ENCODE measurements around the gene CACNA1I. TPM values are rescaled to one million over a fixed set of nuclear protein-coding genes. Genes with fewer than 3 reads are reported as not detected.

Gene CACNA1I
- total and polyA plus RNA-seq, 10 donors = 0.24 to 4.1 (median 1.1) TPM

DNA sequence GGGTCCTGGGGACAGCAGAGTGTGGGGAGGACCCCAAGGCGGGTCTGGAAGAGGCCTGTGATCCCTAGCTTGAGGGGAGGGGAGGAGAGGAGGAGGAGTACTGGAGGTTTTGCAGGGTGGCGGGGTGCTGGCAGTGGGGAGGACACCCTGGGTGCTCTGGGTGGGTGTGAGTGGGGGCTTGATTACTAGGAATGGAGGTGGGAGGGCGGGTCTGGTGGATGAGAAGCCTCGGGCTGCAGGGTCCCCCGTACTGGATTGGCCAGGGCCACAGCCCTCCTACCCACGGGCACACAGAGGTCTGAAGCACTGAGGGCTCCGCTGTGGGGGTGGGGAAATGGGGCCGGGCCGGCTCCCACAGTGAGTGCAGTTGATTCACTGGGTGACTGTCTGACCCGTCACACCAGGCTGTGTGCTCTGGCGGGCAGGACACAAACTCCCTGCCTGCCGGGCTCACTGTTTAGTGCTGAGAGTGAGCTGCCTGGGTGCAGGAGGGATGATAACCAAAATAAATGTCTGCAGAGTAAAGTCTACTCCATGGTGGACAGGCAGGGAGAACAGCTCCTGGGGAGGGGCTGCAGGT, 114.2 kb downstream of the CACNA1I start:
- H3K4me3 ChIP-seq = no peak overlapping the region
- peaks cover 0 to 82% (median 39%) of the 10 kb centered on the region in 7 donors for H3K27me3 ChIP-seq (replicated peaks in 1 of 7)
- intact Hi-C loops (cut with DNase I; ENCODE audit: low total_unique reads) = no loop called here
- H3K9me3 ChIP-seq = no peaks in the 10 kb centered on the region
- 53 to 69% (median 58%) methylated on average over 9 to 12 of the region's 12 CpGs for WGBS, 5 donors
- H3K27ac ChIP-seq = no peak overlapping the region
- TF ChIP-seq, protein P1, sequence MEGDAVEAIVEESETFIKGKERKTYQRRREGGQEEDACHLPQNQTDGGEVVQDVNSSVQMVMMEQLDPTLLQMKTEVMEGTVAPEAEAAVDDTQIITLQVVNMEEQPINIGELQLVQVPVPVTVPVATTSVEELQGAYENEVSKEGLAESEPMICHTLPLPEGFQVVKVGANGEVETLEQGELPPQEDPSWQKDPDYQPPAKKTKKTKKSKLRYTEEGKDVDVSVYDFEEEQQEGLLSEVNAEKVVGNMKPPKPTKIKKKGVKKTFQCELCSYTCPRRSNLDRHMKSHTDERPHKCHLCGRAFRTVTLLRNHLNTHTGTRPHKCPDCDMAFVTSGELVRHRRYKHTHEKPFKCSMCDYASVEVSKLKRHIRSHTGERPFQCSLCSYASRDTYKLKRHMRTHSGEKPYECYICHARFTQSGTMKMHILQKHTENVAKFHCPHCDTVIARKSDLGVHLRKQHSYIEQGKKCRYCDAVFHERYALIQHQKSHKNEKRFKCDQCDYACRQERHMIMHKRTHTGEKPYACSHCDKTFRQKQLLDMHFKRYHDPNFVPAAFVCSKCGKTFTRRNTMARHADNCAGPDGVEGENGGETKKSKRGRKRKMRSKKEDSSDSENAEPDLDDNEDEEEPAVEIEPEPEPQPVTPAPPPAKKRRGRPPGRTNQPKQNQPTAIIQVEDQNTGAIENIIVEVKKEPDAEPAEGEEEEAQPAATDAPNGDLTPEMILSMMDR (IDR thresholded peaks at IDR 0.05 in 8 of 11, conservative IDR thresholded peaks at IDR 0.05 in 3 of 11) = no peak
- TF ChIP-seq POLR2A (IDR thresholded peaks at IDR 0.05) (no peak), POLR2AphosphoS5 (IDR thresholded peaks at IDR 0.05) (no peak)
- H3K36me3 ChIP-seq = no peaks in the 10 kb centered on the region
- H3K4me1 ChIP-seq = peaks cover 0 to 13% (median 5%) of the 10 kb centered on the region in 6 donors
- DNase-seq = no peak

GRCh38 chr22:39685336-39686177, 115.0 kb downstream of the CACNA1I start:
- peaks cover 0 to 15% (median 5%) of the 10 kb centered on the region in 6 donors for H3K4me1 ChIP-seq
- no peak overlapping the region for H3K27ac ChIP-seq
- no peaks in the 10 kb centered on the region for H3K36me3 ChIP-seq
- intact Hi-C loops (cut with DNase I; ENCODE audit: low total_unique reads) = no loop called here
- WGBS, 5 donors = 3 to 22% (median 9%) methylated on average over 6 to 77 of the region's 77 CpGs
- no peak for DNase-seq
- peaks cover 0 to 82% (median 39%) of the 10 kb centered on the region in 7 donors for H3K27me3 ChIP-seq (replicated peaks in 1 of 7)
- H3K9me3 ChIP-seq = no peaks in the 10 kb centered on the region
- TF ChIP-seq POLR2AphosphoS5 (IDR thresholded peaks at IDR 0.05) (no peak), POLR2A (IDR thresholded peaks at IDR 0.05) (no peak)
- TF ChIP-seq, protein P1 (IDR thresholded peaks at IDR 0.05 in 8 of 11, conservative IDR thresholded peaks at IDR 0.05 in 3 of 11) = peak in 1 of 11 experiments; percentile 10
- peak overlapping the region in 1 of 8 donors; percentile 48 for H3K4me3 ChIP-seq

GRCh38 chr22:39686178-39686620, 115.6 kb downstream of the CACNA1I start:
- Histone ChIP-seq H3K27ac (no peak overlapping the region), H3K27me3 (replicated peaks in 1 of 7) (peaks cover 0 to 89% (median 44%) of the 10 kb centered on the region in 7 donors), H3K4me3 (peak overlapping the region in 1 of 8 donors; percentile 48), H3K4me1 (peaks cover 0 to 21% (median 7%) of the 10 kb centered on the region in 6 donors), H3K9me3 (no peaks in the 10 kb centered on the region), H3K36me3 (no peaks in the 10 kb centered on the region)
- DNase-seq = no peak
- intact Hi-C loops (cut with DNase I; ENCODE audit: low total_unique reads) = no loop called here
- 41 to 75% (median 53%) methylated on average over 16 to 39 of the region's 39 CpGs for WGBS, 5 donors
- TF ChIP-seq POLR2AphosphoS5 (IDR thresholded peaks at IDR 0.05) (no peak), POLR2A (IDR thresholded peaks at IDR 0.05) (no peak)
- TF ChIP-seq, protein P1 (IDR thresholded peaks at IDR 0.05 in 8 of 11, conservative IDR thresholded peaks at IDR 0.05 in 3 of 11) = no peak

Measured in spleen (tissue), 11 donors.